HG03342 (cell line): ENCODE results near the gene CUX1.

Experiments used
- ATAC-seq: cut with Tn5 transposase; IDR thresholded peaks from one replicate; pipeline ENCODE4 v1.9.1; 2021; ENCODE audit warnings: mild to moderate bottlenecking, moderate library complexity; ENCODE audit not compliant: unreplicated experiment

The CUX1 gene

GRCh38 chr7:102089175-102090098 is 272.0 kb downstream of the CUX1 start:
- no peak for ATAC-seq

GRCh38 chr7:102093599-102094315 is 276.3 kb downstream of the CUX1 start:
- ATAC-seq, result no peak

- no peak for ATAC-seq
These were observed 276.9 kb downstream of the CUX1 start for GRCh38 chr7:102094316-102094650.

DNA sequence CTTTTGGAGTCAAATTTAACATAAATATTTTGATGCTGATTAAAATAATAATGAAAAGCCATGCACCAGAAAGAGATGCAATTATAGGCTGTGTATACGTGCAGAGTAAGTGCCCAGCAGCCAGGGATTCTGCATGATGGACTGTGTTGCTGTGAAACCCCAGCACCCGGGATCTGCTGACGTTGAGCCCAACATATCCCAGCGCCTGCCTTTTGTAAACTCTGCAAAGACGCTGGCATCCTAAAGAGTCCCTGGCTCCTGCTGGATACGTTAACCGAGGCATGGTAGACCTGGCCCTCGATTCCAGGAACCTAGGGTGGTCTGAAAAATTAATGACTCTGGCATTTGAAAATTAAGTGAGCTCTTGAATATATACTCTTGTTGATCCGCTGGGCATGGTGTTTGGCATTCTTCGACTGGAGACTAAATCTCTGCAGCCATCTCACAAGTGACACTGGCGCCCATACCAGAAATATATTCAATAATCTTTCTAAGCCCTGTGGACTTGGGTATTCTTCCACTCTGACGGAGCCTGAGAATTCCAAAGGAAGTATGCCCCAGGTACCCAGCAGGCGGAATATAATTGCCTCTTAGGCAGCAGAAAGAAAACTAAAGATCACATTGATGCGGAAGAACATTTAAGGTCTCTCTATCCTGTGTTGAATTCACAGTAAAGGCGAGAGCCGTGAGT is 278.0 kb downstream of the CUX1 start:
- ATAC-seq, result no peak

DNA sequence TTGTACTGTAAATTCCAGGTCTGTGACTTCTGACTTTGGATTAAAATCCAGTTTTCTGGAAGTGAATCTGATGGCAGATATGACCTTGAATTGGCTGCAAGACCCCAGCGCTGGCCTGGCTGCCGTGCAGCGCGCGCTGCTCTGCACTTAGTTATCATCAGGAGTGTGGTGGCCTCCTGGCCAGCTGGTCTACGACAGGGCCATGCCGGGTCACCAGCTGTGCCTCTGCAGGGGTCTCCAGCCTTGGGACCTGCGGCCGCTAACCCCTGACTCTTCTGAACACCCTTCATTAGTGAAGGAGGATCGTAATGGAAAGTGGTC is 278.5 kb downstream of the CUX1 start:
- no peak for ATAC-seq

GRCh38 chr7:102096706-102097427 is 279.4 kb downstream of the CUX1 start:
- no peak for ATAC-seq

- ATAC-seq, result no peak
These were observed 280.3 kb downstream of the CUX1 start for GRCh38 chr7:102097601-102098161.

DNA sequence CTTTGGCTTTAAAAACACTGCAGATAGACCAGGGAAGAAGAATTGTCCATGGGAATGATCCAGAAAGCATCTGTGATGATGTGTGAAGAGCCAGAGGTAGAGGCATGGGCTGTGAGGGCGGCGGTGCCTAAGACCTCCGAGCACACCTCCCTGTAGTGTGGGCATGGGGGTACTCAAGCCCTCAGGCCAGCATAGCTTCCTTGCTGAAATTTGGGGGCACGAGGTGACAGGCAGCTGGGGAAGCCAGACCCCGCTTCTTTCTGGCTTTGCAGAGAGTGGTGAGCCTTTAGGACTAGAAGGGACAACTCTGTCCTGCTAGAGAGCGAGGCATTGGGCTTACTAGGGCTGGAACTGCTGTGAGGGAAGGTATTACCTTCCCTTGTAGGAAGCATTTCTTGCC is 281.6 kb downstream of the CUX1 start:
- no peak for ATAC-seq

- no peak for ATAC-seq
These were observed 282.0 kb downstream of the CUX1 start for GRCh38 chr7:102099474-102099873.

DNA sequence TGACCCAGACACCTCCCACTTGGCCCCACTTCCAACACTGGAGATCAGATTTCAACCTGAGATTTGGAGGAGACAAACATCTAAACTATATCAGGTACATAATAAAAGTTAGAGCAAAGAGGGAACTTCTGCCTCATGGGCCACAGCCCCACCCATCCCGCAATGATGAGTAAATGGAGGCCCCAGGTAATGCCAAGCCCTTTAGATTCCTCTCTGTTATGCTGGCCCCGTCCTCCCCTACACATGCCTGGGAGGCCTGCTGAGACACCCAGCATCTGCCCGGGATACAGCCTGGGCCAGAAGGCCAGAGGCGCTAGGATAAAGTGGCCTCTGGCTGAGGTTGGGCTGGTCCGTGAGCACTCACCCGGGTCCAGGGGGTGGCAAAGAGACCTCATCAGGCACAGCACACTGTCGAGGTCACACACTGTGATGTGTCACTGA is 283.7 kb downstream of the CUX1 start:
- ATAC-seq, result no peak

GRCh38 chr7:102101926-102102325 is 284.5 kb downstream of the CUX1 start:
- no peak for ATAC-seq

DNA sequence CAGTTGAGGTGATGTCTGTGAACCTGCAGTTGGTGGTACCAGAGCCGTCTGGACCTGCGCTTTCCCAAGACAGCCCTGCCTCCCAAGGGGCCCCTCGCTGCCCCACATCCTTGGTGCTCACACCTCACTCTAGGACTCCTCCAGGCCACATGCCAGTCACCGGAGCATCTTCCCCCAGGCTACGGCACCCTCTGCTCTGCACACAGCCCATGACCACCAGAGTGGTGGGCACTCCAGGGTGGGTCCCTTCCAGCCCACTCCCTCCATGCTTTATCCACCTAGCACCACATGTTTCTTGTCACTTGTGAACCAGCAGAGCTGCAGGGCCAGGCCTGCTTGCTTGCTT is 285.6 kb downstream of the CUX1 start:
- no peak for ATAC-seq

- ATAC-seq, result no peak
These were observed 286.8 kb downstream of the CUX1 start for GRCh38 chr7:102104245-102104644.

GRCh38 chr7:102106625-102107024 is 289.2 kb downstream of the CUX1 start:
- no peak for ATAC-seq

- no peak for ATAC-seq
These were observed 290.2 kb downstream of the CUX1 start for GRCh38 chr7:102107474-102108104.

DNA sequence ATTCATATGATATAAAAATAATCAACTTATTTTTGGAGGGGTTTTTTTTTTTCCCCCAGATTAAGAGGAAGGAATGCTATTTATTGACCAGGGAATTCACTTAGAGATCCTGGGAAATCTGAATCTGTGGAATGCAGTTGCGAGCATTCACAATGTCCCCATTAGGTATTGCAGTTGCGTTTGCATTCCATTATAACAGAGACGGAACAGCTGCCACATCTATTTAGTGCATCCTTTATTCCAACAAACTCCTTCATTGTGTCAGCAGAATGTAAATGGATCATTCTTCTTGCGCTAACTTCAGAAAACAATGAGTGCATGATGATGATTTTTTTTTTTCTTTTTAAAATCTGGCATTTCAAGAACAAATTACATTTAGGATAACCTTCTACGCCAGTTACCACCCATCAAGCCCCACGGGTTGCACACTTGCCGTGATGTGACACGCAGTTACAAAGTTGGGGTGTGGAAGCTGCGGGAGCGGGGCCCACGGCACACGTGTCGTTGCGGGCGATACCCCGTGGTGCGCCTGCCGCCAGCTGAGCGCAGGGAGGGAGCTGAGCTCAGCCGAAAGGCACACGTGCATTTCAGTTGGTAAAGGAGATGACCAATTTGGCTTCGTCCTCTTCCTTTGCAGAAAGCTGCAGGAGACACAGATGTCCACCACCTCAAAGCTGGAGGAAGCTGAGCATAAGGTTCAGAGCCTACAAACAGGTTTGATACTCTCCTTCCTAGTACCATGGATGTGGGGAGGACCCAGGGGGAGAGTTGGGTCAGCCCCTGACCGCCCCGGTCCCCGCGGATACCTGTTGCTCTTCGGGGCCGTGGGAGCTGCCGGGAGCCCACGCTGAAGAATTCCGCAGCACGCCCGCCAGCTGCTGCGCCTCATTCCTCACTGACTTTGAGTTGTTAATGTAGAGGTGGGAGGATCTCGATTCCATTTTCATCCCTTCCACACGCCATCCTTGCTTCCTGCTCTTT is 293.9 kb downstream of the CUX1 start:
- ATAC-seq, result no peak

DNA sequence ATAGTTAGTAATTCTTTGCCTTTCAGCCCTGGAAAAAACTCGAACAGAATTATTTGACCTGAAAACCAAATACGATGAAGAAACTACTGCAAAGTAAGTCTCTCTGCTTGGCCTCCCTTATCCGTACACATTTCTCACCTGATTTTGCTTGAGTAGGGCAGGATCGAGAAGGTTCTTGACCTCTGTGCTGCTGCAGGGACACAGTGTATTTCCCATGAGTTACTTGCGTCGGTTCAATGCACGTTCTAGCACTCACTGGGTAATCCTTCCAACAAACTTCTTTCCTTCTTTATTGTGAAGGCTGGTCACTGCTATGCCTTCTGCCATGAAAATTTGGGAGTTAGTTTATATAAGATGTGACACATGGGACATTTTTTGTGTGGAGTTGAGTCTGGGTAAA is 297.8 kb downstream of the CUX1 start:
- ATAC-seq, result no peak

- ATAC-seq, result no peak
These were observed 298.5 kb downstream of the CUX1 start for GRCh38 chr7:102115931-102116330.

DNA sequence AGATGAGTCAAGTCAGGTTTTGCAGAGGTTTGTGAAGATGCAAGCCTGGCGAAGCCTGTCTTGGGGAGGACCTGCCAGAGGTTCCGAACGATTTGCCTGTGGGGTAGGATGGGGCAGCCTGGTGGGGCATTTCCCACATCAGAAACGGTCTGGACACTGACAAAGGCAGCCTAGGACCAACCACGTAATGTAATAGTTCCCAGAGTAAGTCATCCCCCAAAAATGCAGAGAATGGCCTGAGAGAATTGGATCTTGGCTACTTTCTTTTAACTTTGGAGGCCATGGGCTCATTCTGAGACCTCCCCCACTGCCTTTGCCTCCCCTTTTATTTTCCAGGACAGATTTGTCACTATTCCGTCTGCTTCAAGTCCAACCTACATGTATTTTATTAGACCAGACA is 300.3 kb downstream of the CUX1 start:
- ATAC-seq, result no peak
